ENCODE measurements around the gene EIF2S3B. TPM values are rescaled to one million over a fixed set of nuclear protein-coding genes. Genes with fewer than 3 reads are reported as not detected.

The EIF2S3B gene
- total and polyA plus RNA-seq, 12 donors = 0.15 to 1.8 (median 0.26) TPM; not detected in 4

DNA sequence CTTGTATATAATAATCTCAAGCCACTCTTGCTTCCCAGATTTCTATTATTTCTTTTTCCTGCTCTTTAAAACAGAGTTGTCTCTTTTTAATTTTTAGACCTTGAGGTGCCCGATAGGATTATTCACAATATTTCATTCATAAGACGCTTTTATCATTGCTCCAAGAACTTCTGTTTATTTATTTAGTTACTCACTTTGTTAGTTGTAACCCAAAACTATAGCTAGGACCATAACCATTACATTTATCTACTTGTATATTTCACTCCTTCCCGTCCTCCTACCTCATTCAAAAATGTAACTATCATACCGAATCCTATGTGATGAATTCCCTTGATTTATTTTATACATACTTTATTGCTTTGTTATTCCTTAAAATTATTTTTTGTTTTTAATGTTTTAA, 7.1 kb downstream of the EIF2S3B start:
- H3K9me3 ChIP-seq = peaks cover 0 to 4% (median 0%) of the 10 kb centered on the region in 11 donors
- DNase-seq = no peak
- TF ChIP-seq, protein P1, sequence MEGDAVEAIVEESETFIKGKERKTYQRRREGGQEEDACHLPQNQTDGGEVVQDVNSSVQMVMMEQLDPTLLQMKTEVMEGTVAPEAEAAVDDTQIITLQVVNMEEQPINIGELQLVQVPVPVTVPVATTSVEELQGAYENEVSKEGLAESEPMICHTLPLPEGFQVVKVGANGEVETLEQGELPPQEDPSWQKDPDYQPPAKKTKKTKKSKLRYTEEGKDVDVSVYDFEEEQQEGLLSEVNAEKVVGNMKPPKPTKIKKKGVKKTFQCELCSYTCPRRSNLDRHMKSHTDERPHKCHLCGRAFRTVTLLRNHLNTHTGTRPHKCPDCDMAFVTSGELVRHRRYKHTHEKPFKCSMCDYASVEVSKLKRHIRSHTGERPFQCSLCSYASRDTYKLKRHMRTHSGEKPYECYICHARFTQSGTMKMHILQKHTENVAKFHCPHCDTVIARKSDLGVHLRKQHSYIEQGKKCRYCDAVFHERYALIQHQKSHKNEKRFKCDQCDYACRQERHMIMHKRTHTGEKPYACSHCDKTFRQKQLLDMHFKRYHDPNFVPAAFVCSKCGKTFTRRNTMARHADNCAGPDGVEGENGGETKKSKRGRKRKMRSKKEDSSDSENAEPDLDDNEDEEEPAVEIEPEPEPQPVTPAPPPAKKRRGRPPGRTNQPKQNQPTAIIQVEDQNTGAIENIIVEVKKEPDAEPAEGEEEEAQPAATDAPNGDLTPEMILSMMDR (IDR thresholded peaks at IDR 0.05) = no peak
- 82% methylated on average over 4 of the region's 4 CpGs for WGBS, 2 donors
- no peak for ATAC-seq
- H3K27ac ChIP-seq = no peak overlapping the region
- no peaks in the 10 kb centered on the region for H3K4me1 ChIP-seq
- H3K4me3 ChIP-seq = no peak overlapping the region
- H3K27me3 ChIP-seq = peaks cover 0 to 12% (median 0%) of the 10 kb centered on the region in 7 donors
- H3K36me3 ChIP-seq = no peaks in the 10 kb centered on the region
- intact Hi-C loops (cut with DNase I) = no loop called here

DNA sequence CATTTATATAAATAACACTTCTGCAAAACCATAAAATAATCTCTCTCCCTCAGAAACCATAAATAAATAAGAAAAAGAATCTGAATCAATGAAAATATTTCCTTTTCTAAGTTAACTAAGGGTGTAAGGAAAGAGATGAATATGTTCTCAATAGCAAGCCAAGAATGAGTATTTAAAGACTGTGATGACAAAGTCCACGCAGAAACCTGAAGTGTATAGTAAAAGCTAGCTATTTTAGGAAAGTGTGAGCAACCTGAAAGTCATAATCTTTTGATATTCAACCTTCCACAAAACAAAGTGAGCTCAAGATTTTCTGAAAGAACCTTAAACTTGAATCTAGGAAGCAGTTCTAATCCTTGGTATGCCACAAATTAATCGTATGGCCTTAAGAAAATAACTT, 15.9 kb downstream of the EIF2S3B start:
- no peak for DNase-seq
- Histone ChIP-seq H3K4me3 (no peak overlapping the region), H3K4me1 (no peaks in the 10 kb centered on the region), H3K27ac (no peak overlapping the region), H3K36me3 (no peaks in the 10 kb centered on the region), H3K9me3 (no peaks in the 10 kb centered on the region), H3K27me3 (no peaks in the 10 kb centered on the region)
- ATAC-seq = no peak
- intact Hi-C loops (cut with DNase I) = no loop called here
- TF ChIP-seq, protein P1 (IDR thresholded peaks at IDR 0.05) = no peak
- 70 to 73% methylated on average over 2 of the region's 2 CpGs for WGBS, 2 donors

DNA sequence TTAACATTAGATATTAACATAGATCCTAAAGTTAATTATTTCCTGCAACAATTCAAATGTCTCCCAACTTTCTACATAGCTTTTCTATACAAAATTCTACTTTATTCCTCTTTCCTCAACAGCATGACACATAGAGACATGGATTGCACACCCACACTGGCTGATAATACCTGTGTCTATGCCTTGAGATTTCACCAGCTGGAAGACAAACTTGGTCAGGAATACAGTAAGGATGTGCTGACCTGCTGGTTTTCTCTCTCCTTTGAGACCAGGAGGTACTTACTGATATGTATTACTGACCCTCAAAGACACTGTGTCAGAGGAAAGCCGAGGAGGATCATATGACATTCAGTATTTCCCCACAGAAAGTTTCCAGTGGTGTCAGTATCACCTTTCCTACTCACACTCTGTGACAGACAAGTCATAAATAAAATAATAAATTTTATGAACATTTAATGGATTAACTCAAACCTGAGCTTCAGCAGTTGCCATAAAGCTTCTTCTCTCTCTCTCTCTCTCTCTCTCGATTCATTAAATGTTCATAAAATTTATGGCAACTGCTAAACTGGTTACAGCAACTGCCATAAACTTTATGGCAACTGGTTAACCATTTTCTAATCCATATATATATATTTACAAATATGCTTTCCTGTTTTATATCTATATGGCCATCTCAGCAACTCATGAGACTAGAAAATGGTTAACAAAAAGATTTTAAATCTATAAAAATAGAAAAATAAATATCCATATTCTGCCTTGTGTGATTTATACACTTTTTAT, 22.7 kb downstream of the EIF2S3B start:
- no peak for DNase-seq
- ATAC-seq = no peak
- intact Hi-C loops (cut with DNase I) = no loop called here
- H3K4me1 ChIP-seq = no peaks in the 10 kb centered on the region
- H3K4me3 ChIP-seq = no peak overlapping the region
- WGBS, 2 donors = 59 to 63% methylated on average over 2 of the region's 2 CpGs
- no peaks in the 10 kb centered on the region for H3K27me3 ChIP-seq
- no peak overlapping the region for H3K27ac ChIP-seq
- TF ChIP-seq, protein P1 (IDR thresholded peaks at IDR 0.05) = no peak
- no peaks in the 10 kb centered on the region for H3K9me3 ChIP-seq
- H3K36me3 ChIP-seq = no peaks in the 10 kb centered on the region

DNA sequence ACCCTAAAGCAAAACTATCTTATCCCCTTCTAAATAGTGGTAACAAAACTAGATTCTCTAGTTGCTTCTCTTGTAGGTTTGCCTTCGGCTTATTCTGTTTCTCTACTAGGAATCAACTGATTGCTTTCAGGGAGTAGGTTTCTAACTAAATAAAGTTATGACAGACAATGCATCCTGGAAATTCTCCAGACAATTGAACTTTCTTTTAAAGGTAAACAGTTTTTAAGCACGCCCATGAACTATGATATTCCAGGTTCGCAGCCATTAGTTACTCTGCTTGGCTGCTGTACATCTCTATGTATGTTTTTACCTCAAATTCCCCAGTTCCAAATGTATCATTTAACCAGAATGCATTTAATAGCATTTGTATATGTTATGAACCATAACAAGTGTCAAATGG, 23.9 kb downstream of the EIF2S3B start:
- Histone ChIP-seq H3K27me3 (no peaks in the 10 kb centered on the region), H3K36me3 (no peaks in the 10 kb centered on the region), H3K4me3 (no peak overlapping the region), H3K9me3 (no peaks in the 10 kb centered on the region), H3K4me1 (no peaks in the 10 kb centered on the region), H3K27ac (no peak overlapping the region)
- ATAC-seq (no peak), DNase-seq (no peak)
- WGBS, 2 donors = 82% methylated on average over 3 of the region's 3 CpGs
- intact Hi-C loops (cut with DNase I) = no loop called here
- TF ChIP-seq, protein P1 (IDR thresholded peaks at IDR 0.05) = no peak
